Ovary (tissue), 9 donors: ENCODE data around the gene RAI14. TPM values are rescaled to one million over a fixed set of nuclear protein-coding genes. Genes with fewer than 3 reads are reported as not detected.

Source experiments
- DNase-seq, 5 donors: peaks; one replicate each; pipeline ENCODE4 v3.0.0-alpha.2; 2019 to 2020
- H3K27ac ChIP-seq, 2 donors: fragments of 200-600 bp; one replicate each; pipeline versions ENCODE4 v1.5.1 to v1.8.0; 2019 to 2022
- H3K27me3 ChIP-seq: fragments of 200-600 bp; one replicate; pipeline ENCODE4 v1.8.0; 2022
- H3K36me3 ChIP-seq: fragments of 200-600 bp; sonication (generic); one replicate; pipeline ENCODE4 v1.5.1; 2019
- H3K4me1 ChIP-seq: one replicate; pipeline ENCODE4 v1.8.1; 2013; ENCODE audit warnings: mild to moderate bottlenecking, moderate library complexity; ENCODE audit not compliant: insufficient read depth
- H3K4me3 ChIP-seq: fragments of 200-600 bp; sonication (generic); one replicate; pipeline ENCODE4 v1.5.1; 2017
- H3K9me3 ChIP-seq, 2 donors: fragments of 200-600 bp in 1 of 2; sonication (generic) in 1 of 2; one replicate each; pipeline versions ENCODE4 v1.5.1 to v1.8.1; 2013 to 2019; ENCODE audit warnings: mild to moderate bottlenecking in 1 of 2, moderate library complexity in 1 of 2
- CTCF ChIP-seq, 3 donors: fragments of 450-650 bp in 2 of 3; fragments of 200-600 bp in 1 of 3; IDR thresholded peaks; one replicate each; pipeline versions ENCODE4 v1.5.1 to v1.8.0; 2016 to 2022; ENCODE audit warnings: antibody characterized with exemption in 3 of 3, mild to moderate bottlenecking in 1 of 3
- EP300 ChIP-seq: sonication (generic); formaldehyde crosslinking; IDR thresholded peaks from one replicate; pipeline ENCODE4 v1.6.1; 2017; ENCODE audit warnings: antibody characterized with exemption
- POLR2A ChIP-seq: fragments of 450-650 bp; IDR thresholded peaks from one replicate; pipeline ENCODE4 v1.6.1; 2017; ENCODE audit warnings: antibody characterized with exemption, mild to moderate bottlenecking, moderate library complexity
- WGBS, 3 donors: extraction: QIAGEN DNeasy Blood & Tissue Kit in 1 of 3; methylation state at CpG; one replicate each; pipeline versions ENCODE4 v1.1.5 to v1.1.7; 2013 to 2017; 5-methylcytosine and 5-hydroxymethylcytosine counted together
- intact Hi-C, 4 donors: fragments of 100-400 bp; cut with DNase I; formaldehyde crosslinking; loops; one replicate each; pipeline versions ENCODE4 v1.11.0 to v1.15.1; 2022 to 2023
- polyA plus RNA-seq, 2 donors: library from polyadenylated mRNA; stranded (reverse); fragments of 200-250 nt in 1 of 2; fragments of 350-450 nt in 1 of 2; fragmentation: Illumina TruSeq in 1 of 2; extraction: RNeasy Lipid Tissue Mini Kit (QIAGEN cat#74804) in 1 of 2; gene quantifications; one replicate each; pipeline ENCODE4 v1.2.3, GENCODE V29; 2013 to 2014
- total RNA-seq, 7 donors: library from RNA; depleted of rRNA in 2 of 7; stranded (reverse); fragments of >200 nt in 2 of 7; fragmentation: NEBNext Ultra II Directional in 3 of 7; extraction: Animal tissue kit (Norgen Biotek cat#: 25700) in 3 of 7; gene quantifications; one replicate each; pipeline versions ENCODE4 v1.1.0 to v1.2.4, GENCODE V29; 2016 to 2023
- donor health status: DM: no; HTN: no; CAD: no; lungs with moderate emphysema.
- donor health status: DM: no; HTN: no; CAD: no.
- donor health status: Bipolar disorder and iron deficiency.
- donor health status: DM: yes; HTN: yes; CAD: no.
- donor health status: DM: no; HTN: no; CAD: no.
- donor health status: DM: yes; HTN: yes; CAD: no.

RAI14 gene
- total and polyA plus RNA-seq, 9 donors, result 8.2 to 36.1 (median 25.9) TPM

GRCh38 chr5:34648840-34649158 lies 7.3 kb upstream of the RAI14 start:
- Histone ChIP-seq H3K27me3 (no peaks in the 10 kb centered on the region), H3K27ac (no peak overlapping the region), H3K4me3 (no peak overlapping the region), H3K9me3 (no peaks in the 10 kb centered on the region), H3K4me1 (no peaks in the 10 kb centered on the region), H3K36me3 (no peaks in the 10 kb centered on the region)
- TF ChIP-seq EP300 (no peak), POLR2A (no peak), CTCF (IDR thresholded peaks at IDR 0.05) (no peak)
- intact Hi-C loops, result no loop called here
- 25 to 64% (median 45%) methylated on average over 2 of the region's 2 CpGs for WGBS, 3 donors
- DNase-seq, result no peak

- intact Hi-C loops, result loop anchor here in 2 of 4 donors (10.0 kb wide), 1 partner anchor 183 kb away; the partner anchor contains the start of gene TTC23L (in 2 of the 2)
- H3K36me3 ChIP-seq, result no peaks in the 10 kb centered on the region
- no peak overlapping the region for H3K27ac ChIP-seq
- 66 to 79% (median 73%) methylated on average over 2 of the region's 2 CpGs for WGBS, 3 donors
- H3K9me3 ChIP-seq, result no peaks in the 10 kb centered on the region
- H3K4me1 ChIP-seq, result no peaks in the 10 kb centered on the region
- TF ChIP-seq POLR2A (no peak), CTCF (IDR thresholded peaks at IDR 0.05) (no peak), EP300 (no peak)
- no peaks in the 10 kb centered on the region for H3K27me3 ChIP-seq
- H3K4me3 ChIP-seq, result no peak overlapping the region
- DNase-seq, result no peak
These were observed 4.3 kb upstream of the RAI14 start for GRCh38 chr5:34651791-34652190.

- 6 to 21% (median 12%) methylated on average over 5 of the region's 5 CpGs for WGBS, 3 donors
- intact Hi-C loops, result loop anchor here in 2 of 4 donors (10.0 kb wide), 1 partner anchor 182 kb away; the partner anchor contains the start of gene TTC23L (in 2 of the 2)
- H3K9me3 ChIP-seq, result no peaks in the 10 kb centered on the region
- H3K27ac ChIP-seq, result no peak overlapping the region
- no peaks in the 10 kb centered on the region for H3K27me3 ChIP-seq
- DNase-seq, result no peak
- no peak overlapping the region for H3K4me3 ChIP-seq
- TF ChIP-seq POLR2A, result no peak
- TF ChIP-seq EP300, result no peak
- no peak for TF ChIP-seq CTCF (IDR thresholded peaks at IDR 0.05)
- no peaks in the 10 kb centered on the region for H3K4me1 ChIP-seq
- no peaks in the 10 kb centered on the region for H3K36me3 ChIP-seq
These were observed 3.7 kb upstream of the RAI14 start for GRCh38 chr5:34652466-34652865.

GRCh38 chr5:34652914-34653313 lies 3.2 kb upstream of the RAI14 start:
- Histone ChIP-seq H3K4me3 (no peak overlapping the region), H3K4me1 (no peaks in the 10 kb centered on the region), H3K9me3 (no peaks in the 10 kb centered on the region), H3K36me3 (no peaks in the 10 kb centered on the region), H3K27ac (no peak overlapping the region), H3K27me3 (no peaks in the 10 kb centered on the region)
- intact Hi-C loops, result loop anchor here in 2 of 4 donors (10.0 kb wide), 1 partner anchor 182 kb away; the partner anchor contains the start of gene TTC23L (in 2 of the 2)
- TF ChIP-seq POLR2A (no peak), EP300 (no peak), CTCF (IDR thresholded peaks at IDR 0.05) (no peak)
- DNase-seq, result no peak
